Measurements from ENCODE around the gene RASGEF1C.
"Not testable (repeated sequence)": the region's sequence is repeated elsewhere in the genome, so short reads cannot be mapped to it uniquely, and the experiment has no call there.

Gene RASGEF1C

DNA sequence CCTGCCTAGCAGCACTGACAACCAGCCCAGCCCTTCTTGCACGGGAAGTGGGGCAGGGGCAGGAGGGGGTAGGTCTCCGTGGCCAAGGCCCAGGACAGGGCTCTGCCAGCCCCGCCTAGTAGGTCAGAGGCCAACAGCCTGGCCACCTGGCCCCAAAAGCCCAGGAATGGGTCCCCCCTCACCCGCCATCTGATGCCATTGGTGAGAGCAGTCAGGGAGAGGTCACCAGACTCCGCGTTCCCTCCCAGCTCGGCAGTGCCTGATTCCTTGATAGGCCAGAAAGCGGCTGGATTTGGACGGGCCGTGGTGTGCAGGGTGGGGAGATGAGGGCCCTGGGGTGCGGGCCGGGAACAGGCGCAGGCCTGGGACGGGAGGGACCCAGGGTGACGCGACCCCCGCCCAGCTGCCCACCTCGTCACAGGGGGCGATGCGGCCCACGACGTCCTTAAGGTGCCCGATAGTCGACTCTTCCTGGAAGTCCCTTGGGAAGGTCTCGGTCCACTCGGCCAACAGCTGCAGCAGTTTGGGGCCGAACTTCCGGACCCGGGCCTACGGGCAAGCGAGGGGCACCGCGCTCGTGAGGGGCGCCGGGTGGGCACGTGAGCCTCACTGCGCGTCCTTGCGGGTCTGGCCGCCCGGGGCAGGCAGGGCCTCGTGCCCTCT is 72.9 kb downstream of the RASGEF1C start:
- DNase-seq (ENCODE audit: low read depth in 2 of 2) = no peak

DNA sequence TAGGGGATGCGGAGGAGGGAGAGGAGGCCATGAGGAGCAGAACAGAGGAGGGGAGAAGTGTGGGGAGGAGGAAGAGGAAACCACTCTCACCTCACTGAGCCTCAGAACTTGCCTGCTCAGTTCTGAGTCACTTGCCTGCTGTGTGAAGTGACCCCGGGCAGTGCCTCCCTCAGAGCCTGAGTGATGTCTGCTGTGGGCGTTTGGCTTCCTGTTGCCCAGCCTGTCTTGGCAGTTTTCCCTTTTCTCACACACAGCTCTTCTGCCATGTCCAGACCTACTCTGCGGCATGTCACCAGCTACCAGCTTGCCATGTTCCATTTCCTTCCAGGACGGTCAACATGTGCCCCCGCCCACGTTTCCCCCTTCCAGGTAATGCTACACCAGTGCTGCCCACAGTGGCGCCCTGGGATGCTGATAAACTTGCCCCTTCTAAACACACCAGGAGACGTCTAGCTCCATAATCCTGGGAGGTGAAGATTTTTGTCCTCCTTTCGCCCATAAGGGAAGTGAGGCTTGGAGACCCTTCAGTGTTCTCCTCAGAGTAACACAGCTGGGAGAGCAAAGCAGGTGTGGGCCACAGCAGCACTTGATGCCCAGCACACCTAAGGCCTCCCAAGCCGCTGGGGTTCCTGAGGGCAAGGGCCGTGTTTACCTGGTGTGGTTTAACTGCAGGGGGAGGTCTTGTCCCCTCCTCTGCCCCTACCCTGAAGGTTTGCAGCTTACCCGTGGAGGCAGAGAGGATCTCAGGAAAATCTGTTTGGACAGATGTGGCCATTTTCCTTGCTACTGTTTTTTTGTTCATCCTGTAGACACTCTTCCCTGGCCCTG is 73.7 kb downstream of the RASGEF1C start:
- DNase-seq (ENCODE audit: low read depth in 2 of 2) = peak; percentile 29 to 35

DNA sequence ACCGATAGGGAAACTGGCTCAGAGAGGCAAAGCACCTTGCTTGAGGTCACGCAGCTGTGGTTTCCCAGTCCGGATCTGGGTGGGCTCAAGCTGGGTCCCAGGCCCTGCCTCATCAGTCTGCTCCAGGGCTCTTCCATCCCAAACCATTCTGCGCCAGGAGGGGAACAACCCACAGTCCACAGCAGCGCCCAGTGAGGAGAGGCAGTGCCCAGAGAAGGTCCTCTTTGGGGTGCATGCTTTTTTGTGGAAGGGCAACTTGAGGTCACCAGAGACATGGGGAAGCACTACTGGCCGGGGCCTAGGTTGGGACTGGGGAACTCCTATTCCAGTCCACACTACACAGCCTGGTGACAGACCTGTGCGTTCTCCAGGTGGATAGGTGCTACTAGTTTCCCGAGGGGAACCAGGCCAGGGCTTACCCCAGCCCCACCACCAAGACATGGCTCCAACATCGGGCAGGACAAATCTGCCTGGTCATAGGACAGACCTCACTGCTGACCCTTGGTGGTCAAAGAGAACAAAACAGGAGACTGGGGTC is 75.0 kb downstream of the RASGEF1C start:
- DNase-seq (ENCODE audit: low read depth in 2 of 2) = no peak

DNA sequence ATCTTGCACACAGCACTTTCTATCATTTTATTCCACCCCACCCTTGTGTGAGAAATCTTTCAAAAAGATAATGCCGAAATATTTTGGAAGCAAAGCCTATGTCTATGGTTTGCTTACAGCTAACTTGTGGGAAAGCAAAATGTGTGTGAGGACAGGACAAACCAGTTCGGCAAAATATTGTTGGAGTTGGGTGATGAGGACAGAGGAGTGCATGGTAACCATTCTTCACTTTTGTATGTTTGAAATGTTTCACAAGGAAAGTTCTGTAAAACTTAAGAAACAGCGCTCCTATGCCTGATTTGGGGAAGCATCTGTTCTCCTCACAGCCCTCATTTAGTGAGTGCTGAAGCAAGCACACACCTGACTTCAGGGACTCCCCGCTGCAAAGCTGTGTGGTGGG is 75.5 kb downstream of the RASGEF1C start:
- no peak for DNase-seq (ENCODE audit: low read depth in 2 of 2)

DNA sequence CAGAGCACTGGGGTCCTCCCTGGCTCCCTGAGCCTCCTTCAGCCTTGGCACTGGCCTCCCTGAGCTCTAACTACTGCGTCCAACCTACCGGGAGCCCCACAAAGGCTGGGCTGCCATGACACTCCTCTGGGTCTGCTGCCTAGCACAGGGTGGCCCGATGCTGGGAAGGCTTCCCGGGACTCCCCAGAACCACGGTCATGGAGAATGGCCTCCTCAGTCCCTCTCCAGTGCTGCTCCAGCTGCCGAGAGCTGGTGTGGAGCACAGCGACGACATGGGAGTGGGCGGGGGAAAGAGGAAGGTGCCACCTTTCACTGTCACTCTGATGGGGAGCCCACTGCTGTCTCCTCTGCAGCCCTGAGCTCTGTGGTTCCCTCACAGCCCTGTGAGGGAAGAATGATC is 76.0 kb downstream of the RASGEF1C start:
- no peak for DNase-seq (ENCODE audit: low read depth in 2 of 2)

DNA sequence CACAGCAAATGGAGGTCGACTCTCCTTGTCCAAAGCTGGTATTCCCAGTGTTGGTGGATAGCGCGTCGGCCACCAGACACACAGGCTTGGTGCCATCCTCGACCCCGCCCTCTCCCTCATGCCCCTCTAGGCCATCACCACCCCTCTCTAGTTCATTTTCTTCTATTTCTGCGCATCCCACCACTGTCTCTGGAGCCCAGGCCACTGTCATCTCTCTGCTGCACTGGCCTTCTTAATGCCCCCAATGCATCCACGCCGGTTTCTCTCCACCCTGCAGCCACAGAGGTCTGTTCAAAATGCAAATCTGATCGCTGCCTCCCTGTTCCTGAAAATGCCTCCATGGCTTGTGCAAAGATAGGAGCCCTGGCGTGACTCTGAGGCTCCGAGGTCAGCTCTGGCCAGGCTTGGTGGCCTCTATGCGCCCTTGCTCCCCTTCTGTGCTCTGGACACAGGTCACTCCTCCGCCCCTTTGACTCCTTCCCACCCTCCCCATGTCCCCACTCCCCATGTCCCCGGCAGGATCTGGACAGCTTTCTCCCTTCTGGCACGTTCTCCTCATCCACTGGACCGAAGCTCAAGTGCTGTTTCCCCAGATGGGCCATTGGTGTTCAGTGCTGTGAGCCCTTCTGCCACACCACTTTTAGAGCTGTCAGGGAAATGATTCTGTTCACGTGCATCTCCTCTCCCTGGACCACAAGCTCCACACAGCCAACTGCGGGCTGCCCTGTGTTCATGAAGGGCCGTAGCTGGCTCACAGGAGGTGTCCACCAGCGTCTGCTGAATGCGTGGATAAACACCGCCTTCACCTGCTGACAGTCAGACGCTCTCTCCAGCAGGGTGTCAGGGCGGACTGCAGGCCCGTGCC is 77.9 kb downstream of the RASGEF1C start:
- no peak for DNase-seq (ENCODE audit: low read depth in 2 of 2)

DNA sequence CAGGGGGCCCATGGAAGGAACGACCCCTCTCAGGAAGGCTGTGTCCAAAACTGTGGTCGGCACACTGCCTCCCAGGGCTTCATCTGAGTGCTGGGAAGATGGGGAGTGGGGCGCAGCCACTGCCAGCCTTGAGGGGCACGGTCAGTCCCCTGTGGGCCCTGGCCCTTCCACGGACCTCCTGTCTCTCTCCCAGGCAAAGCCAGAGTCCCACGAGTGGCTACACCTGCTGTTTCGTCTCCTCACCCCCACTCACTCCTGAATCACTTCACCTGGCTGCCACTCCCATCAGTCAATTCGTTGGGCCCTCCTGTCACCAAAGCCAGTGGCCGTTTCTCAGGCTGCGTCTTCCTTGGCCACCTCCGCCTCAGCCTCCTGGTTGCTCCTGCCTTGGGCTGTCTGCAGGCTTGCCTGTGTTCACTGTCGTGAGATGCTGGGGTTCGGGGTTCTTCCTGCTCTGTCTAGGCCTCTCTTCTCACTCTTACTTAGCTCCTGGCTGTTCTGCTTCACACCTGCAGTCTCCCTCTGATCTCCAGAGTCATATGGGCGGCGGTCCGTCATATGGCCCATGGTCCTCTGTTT is 78.6 kb downstream of the RASGEF1C start:
- DNase-seq (ENCODE audit: low read depth in 2 of 2) = no peak

DNA sequence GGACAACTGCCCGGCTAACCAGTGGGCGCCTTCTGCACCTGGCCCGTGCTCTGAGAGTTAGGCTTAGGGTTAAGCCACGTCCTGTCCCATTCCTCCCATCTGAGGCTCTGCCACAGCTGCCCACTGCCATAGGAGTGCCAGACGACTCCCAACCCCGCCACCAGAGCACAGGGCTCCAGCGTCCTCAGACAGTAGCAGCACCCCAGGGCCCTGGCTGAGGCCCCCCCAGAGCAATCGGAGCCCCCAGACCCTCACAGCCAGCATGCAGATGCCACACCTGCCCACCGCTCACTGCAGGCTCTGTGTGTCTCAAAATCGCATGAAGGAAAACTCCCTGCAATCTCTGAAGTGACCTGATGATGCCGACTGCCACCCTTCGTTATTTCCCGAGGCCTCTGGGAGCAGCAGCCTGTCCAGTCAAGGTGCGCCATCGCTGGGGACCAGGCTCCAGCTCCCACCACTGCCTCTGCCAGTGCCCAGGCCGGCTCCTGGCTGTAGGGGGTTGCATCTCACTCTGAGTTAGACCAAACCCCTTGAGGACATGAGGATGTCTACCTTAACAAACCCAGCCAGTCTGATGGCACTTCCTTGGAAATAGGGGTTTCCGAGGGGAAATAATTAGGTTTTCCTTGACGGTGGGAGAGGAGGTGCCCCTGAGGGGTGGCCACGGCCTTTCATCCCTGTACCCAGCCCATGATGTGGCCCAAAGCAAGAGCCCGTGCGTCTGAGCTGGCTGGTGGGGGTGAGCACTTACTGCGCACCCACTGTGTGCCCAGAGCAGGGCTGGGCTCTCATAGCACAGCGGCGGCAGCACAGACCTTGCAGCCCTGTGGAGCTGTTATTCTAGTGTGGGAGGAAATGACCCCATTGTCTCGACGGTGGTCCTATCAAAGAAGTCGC is 79.5 kb downstream of the RASGEF1C start:
- DNase-seq (ENCODE audit: low read depth in 2 of 2) = no peak

DNA sequence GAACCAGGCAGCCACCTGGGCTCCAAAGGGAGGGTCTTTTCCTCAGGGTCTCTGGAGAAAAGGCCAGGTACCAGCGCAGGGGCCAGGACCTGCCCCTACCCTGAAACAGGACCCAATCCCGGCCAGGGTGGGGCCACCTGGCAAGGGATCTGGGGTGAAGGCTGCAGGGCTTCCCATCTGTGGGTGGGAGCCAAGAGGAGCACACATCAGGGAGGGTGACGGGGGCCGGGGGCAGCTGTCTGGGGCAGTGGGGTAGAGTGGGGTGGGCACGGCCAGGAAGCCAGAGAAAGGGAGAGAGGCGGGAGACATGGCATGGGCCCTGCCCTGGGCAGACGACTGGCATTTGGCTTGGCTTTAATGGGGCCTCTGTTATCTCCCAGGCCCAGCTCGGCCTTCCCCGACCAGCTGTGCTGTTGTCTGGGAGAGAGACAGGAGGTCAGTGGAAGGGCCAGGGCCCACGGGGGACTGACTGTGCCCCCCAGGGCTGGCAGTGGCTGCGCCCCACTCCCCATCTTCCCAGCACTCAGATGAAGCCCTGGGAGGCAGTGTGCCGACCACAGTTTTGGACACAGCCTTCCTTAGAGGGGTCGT is 80.2 kb downstream of the RASGEF1C start:
- no peak for DNase-seq (ENCODE audit: low read depth in 2 of 2)

DNA sequence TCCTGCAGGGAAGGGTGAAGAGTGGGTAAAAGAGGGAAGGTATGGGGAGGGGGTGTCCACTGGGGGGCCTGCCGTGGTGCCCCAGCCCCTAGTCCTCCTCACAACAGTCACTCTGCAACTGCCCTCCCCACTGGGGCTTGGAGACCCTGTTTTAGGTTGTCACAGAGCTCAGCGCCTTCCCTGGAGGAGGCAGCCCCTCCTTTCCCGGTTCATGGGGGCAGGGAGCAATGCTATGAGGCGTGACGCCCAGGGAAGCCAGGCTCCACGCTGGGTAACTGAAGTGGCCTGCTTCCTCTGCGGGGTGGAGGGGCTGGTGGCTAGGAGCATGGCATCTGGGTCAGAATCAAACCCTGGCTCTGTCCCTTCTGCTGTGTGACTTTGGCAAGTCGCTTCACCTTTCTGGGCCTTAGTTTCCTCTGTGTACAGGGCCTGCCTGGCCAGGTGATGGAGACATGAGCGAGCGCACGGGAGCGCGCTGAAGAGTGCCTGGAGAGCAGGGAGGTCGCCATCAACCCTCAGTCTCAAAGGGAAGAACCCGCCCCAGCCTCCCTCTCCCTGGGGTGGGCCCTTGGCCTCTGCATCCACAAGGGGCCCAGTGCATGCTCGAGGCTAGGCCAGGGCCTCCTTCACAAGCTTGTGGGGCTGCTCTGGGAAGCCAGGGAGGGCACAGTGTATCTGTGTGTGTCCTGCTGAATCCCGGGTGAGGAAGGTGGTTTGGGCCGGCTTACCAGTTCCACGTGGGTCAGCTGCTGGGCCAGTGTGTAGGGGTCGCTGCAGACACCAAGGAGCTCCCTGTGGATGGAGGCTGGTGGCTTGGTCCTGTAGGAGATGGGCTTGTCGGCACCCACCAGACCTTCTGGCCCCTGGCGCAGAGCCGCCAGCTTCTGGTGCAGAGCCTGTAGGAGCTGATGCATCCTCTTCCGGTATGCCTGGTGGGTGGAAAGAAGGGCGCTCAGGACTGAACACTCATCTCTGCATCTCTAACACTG is 81.0 kb downstream of the RASGEF1C start:
- no peak for DNase-seq (ENCODE audit: low read depth in 2 of 2)

DNA sequence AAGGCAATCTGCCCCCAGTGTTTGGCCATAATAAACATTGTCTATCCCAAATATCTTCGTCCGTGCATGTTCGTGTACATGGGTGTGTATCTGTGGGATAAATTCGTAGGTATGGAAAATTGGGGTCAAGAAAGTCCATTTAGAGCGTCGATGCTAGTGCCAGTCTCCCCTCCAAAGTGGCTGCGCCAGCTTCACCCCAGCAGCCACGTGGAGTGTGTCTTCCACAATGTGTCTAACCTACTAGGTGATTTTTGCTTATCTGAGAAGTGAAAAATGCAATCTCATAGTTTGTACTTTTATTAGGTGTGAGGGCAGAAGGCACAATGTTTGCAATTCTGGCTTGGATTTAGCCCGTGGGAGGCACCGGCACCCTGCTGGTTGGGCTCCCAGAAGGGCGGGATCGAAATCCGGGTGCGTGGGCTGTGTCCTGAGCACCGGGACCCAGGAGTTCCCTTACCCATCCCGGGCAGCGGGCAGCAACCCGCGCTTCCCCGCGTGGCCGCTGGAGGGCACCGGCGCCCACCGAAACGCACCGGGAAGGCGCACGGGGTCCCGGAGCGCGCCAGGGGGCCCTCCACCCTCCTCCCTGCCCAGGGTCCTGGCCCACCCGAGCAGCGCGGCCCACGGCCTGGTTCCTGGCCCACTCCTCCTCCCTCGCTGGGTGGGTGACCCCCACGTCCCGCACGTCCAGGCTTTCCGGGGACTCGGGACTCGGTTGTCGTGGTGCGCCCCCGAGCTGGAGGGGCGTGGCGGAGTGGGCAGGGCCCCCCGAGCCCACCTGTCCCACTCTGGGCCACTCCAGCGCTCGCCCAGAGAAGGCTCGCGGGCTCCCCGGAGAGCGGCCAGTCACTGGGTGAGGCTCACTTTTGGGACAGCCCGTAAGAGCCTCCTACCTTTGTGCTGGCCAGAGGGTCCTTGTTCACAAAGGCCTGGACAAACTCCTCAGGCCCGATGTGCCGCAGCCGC is 82.0 kb downstream of the RASGEF1C start:
- peak in 1 of 2 donors; percentile 31 for DNase-seq (ENCODE audit: low read depth in 2 of 2)

DNA sequence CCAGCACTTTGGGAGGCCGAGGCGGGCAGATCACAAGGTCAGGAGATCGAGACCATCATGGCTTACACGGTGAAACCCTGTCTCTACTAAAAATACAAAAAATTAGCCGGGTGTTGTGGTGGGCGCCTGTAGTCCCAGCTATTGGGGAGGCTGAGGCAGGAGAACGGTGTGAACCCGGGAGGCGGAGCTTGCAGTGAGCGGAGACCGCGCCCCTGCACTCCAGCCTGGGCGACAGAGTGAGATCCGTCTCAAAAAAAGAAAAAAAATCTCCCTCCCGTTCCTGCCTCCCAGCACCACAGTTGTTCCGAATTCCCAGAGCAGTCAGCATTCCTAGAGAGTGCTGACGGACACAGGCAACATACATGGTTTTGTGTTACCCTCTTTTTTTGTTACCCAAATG is 82.9 kb downstream of the RASGEF1C start:
- not testable (repeated sequence) for DNase-seq (ENCODE audit: low read depth in 2 of 2)

DNA sequence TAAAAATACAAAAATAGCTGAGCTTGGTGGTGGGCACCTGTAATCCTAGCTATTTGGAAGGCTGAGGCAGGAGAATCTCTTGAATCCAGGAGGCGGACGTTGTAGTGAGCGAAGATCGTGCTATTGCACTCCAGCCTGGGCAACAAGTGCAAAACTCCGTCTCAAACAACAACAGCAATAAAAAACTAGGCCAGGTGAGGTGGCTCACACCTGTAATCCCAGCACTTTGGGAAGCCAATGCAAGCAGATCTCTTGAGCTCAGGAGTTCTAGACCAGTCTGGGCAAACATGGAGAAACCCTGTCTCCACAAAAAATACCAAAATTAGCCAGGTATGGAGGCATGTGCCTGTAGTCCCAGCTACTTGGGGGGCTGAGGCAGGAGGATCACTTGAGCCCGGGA is 84.3 kb downstream of the RASGEF1C start:
- not testable (repeated sequence) for DNase-seq (ENCODE audit: low read depth in 2 of 2)

DNA sequence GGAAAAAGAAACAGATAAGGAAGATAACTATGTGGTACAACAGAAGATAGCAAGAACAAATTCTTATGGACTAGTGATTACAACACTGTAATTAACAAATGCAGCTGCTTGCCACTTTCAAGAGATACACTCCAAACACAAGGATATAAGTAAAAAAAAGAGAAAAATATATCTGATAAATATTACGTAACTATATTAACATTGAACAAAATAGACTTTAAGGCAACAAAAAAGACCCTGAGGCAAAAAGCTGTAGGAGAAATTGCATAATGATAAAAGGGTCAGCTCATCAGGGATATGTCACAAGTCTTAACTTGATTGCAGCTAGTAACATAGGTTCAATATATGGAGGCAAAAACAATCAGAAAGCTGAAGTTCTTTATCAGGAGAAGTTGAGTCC is 86.1 kb downstream of the RASGEF1C start:
- no peak for DNase-seq (ENCODE audit: low read depth in 2 of 2)

DNA sequence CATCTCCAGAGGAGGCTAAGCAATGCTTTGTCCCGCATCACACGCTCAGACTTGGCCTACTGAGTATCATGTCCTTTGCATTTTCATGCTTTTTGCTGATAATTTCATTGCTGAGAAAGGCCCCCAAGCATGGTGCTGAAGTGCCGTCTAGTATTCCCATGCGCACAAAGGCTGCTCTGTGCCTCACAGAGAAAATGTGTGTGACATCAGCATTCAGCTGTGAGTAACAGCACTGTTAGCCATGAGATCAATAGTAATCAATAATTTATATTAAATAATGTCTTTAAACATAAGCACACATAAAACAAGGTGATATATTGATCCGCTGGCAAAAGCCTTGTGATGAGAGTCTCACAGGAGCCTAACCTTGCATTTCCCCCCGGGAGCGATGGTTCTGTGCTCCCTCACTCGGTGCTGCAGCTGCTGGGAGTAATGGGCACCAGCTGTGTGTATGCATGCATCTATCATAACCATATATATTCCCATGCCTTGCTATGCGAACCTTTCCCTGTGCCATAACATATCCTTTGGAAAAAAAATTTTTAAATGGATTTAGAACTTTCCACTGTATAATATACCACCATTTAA is 87.1 kb downstream of the RASGEF1C start:
- no peak for DNase-seq (ENCODE audit: low read depth in 2 of 2)

DNA sequence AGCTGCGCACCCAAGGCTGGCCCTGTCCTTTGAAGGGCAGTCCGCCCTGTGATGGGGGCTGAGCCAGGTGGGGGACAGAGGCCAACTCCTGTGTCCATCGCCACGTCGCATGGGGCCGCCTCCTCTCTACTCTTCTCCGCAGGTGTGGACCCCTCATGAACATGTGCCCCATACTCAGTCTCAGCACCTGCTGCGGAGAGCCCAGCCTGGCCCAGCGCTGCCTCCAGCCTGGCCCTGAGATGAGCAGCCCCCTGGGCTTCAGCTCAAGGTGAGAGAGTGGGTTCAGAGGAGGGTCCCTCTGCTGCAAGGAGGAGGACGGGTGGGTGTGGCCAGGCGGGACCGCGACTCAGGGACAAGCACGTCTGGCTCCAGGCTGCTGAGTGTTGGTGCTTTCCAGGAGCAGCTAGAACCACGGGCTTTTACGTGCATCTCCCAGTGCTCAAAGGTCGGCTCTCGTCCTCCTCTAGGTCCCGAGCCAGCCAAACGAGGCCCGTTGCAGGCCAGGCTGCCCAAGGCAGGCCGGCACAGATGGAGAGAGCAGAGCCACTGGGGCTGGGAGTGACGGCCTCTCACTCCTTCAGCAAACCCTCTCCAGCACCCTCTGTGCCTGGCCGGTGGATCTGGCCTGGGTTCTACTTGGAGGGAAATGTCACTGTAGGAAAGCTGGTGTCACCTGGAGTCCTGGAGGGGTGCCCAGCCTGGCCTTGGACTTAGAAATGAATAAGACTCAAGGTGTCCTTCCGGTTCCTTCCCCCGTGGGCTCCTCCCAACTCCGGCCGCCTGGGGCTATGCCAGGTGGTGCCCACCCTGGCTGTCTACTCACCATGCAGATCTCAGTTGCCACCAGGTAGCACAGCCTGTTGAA is 88.5 kb downstream of the RASGEF1C start:
- no peak for DNase-seq (ENCODE audit: low read depth in 2 of 2)

DNA sequence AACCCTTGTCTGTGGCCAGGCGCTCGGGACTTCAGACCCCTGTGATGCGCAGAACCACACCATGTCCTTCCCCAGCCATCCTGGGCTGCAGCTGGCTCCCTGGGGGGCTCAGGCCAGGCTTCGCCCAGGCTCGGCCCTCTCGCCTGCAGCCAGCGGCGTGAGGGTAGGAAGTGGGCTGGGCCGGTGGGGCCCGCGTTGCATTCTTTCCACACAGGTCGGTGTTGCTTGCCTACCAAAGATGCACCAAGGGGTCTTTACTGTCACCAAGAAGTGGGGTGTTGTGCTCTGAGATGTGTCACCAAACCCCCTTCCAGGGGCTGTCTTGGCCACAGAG is 89.1 kb downstream of the RASGEF1C start:
- no peak for DNase-seq (ENCODE audit: low read depth in 2 of 2)

Measured in stimulated activated CD4-positive, alpha-beta T cell treated with anti-CD3 and anti-CD28 coated beads, Interleukin-15, amount 100 ng/mL, for 48 hours (primary cell).